Keratinocyte (primary cell): ENCODE data around the gene OR2T35. TPM values are rescaled to one million over a fixed set of nuclear protein-coding genes. Genes with fewer than 3 reads are reported as not detected.

Source experiments
- DNase-seq: peaks from one replicate; pipeline ENCODE4 v3.0.0-alpha.2; 2011; ENCODE audit warnings: low read depth, missing footprints, low spot score
- FAIRE-seq: peaks from 2 replicates; lab custom pipeline; 2011; peaks lifted over from hg19 to GRCh38; lab: Jason Lieb, UNC
- H2AFZ ChIP-seq: 2 replicates; pipeline ENCODE4 v1.6.0; 2012; ENCODE audit warnings: low read length, control low read depth, inconsistent platforms; ENCODE audit not compliant: control insufficient read depth
- H3K27ac ChIP-seq: 2 replicates; pipeline ENCODE4 v1.5.1; 2011; ENCODE audit warnings: low read length; ENCODE audit not compliant: control insufficient read depth, insufficient read depth
- H3K27me3 ChIP-seq: 3 replicates; pipeline ENCODE4 v1.6.0; 2011; ENCODE audit warnings: low read length; ENCODE audit not compliant: control insufficient read depth, insufficient read depth; ENCODE audit errors: extremely low read depth
- H3K36me3 ChIP-seq, 2 experiments: 2 replicates in 1 of 2; 3 replicates in 1 of 2; pipeline ENCODE4 v1.5.1; 2011; ENCODE audit warnings: low read length in 2 of 2, mild to moderate bottlenecking in 1 of 2; ENCODE audit not compliant: control insufficient read depth in 2 of 2, insufficient read depth in 2 of 2; ENCODE audit errors: extremely low read depth in 1 of 2
- H3K4me1 ChIP-seq: 3 replicates; pipeline ENCODE4 v1.5.1; 2011; ENCODE audit warnings: low read length; ENCODE audit not compliant: control insufficient read depth, insufficient read depth; ENCODE audit errors: extremely low read depth
- H3K4me2 ChIP-seq: 3 replicates; pipeline ENCODE4 v1.6.0; 2011; ENCODE audit warnings: low read depth, low read length; ENCODE audit not compliant: control insufficient read depth, insufficient read depth; ENCODE audit errors: extremely low read depth
- H3K4me3 ChIP-seq, 3 experiments: fragments of 200-600 bp in 1 of 3; sonication (generic) in 1 of 3; 2 replicates in 2 of 3; 3 replicates in 1 of 3; pipeline ENCODE4 v1.5.1; 2011 to 2016; ENCODE audit warnings: low read length in 3 of 3, mild to moderate bottlenecking in 3 of 3, control low read depth in 2 of 3, inconsistent platforms in 1 of 3, low read depth in 1 of 3, mixed read lengths in 1 of 3, mixed run types in 1 of 3, moderate library complexity in 1 of 3; ENCODE audit not compliant: control insufficient read depth in 2 of 3, insufficient read depth in 2 of 3; ENCODE audit errors: extremely low read depth in 1 of 3
- H3K79me2 ChIP-seq: 2 replicates; pipeline ENCODE4 v1.6.0; 2012; ENCODE audit warnings: low read length; ENCODE audit not compliant: control insufficient read depth, insufficient read depth
- H3K9ac ChIP-seq: 3 replicates; pipeline ENCODE4 v1.6.0; 2011; ENCODE audit warnings: low read length; ENCODE audit not compliant: control insufficient read depth, insufficient read depth; ENCODE audit errors: extremely low read depth
- H3K9me1 ChIP-seq: 3 replicates; pipeline ENCODE4 v1.6.0; 2011; ENCODE audit warnings: low read length; ENCODE audit not compliant: control insufficient read depth, insufficient read depth; ENCODE audit errors: extremely low read depth
- H3K9me3 ChIP-seq: 2 replicates; pipeline ENCODE4 v1.5.1; 2012; ENCODE audit warnings: low read depth, low read length; ENCODE audit not compliant: control insufficient read depth
- H4K20me1 ChIP-seq: 3 replicates; pipeline ENCODE4 v1.6.0; 2011; ENCODE audit warnings: low read length; ENCODE audit not compliant: control insufficient read depth, insufficient read depth; ENCODE audit errors: extremely low read depth
- EZH2 ChIP-seq: IDR thresholded peaks from one replicate; pipeline ENCODE4 v1.6.1; 2012; ENCODE audit warnings: inconsistent platforms, mild to moderate bottlenecking, low read length, moderate library complexity
- dilution Hi-C: fragments of 300-500 bp; cut with MboI; formaldehyde crosslinking; loops from one replicate; pipeline ENCODE4 v1.7.0; 2020; ENCODE audit warnings: low sequenced_read_pairs; ENCODE audit not compliant: extremely low pct_ligation_motif_present
- polyA plus RNA-seq, 5 experiments: library from polyadenylated mRNA; depleted of rRNA in 3 of 5; stranded (reverse) in 3 of 5; stranded (forward) in 1 of 5; unstranded in 1 of 5; fragments of >200 nt; gene quantifications; 1 replicate in 1 of 5; 2 replicates in 3 of 5; 3 replicates in 1 of 5; pipeline versions ENCODE4 v1.2.1 to v1.2.3, GENCODE V29; 2011 to 2012; ENCODE audit warnings: missing spikeins in 2 of 5, low read depth in 1 of 5, low replicate concordance in 1 of 5
- TF ChIP-seq, protein P1 (sequence below), 3 experiments: IDR thresholded peaks in 1 of 3; conservative IDR thresholded peaks in 1 of 3; optimal IDR thresholded peaks in 1 of 3; 2 replicates in 2 of 3; 3 replicates in 1 of 3; pipeline versions ENCODE3 to v1.5.1; 2011; ENCODE audit warnings: low read length in 3 of 3, mild to moderate bottlenecking in 3 of 3, moderate library complexity in 2 of 3, control low read depth in 1 of 3, inconsistent platforms in 1 of 3; ENCODE audit not compliant: insufficient read depth in 2 of 3; ENCODE audit errors: extremely low read depth in 1 of 3

OR2T35 gene
- polyA plus RNA-seq, 1 donor (not counting 4 experiments of a cell fraction or from before 2014, with no cell fraction given) = not detected

DNA sequence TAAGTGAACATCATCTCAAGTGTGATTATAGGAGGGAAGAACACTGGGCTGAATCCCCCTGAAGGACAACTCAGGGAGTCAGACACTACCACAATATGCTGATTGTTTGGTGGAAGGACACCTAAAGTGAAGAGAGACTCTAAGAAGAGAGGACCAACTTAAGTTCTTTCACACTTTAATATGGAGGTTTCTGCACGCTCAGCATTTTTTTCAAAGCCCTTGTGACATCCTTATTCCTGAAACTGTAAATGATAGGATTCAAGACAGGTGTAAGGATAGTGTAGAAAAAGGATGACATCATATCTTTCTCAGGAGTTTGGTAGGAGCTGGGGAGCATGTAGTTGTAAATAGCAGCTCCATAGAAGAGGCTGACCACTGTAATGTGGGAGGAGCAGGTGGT is 52.4 kb downstream of the OR2T35 start:
- H3K9me3 ChIP-seq = no peaks in the 10 kb centered on the region
- no peaks in the 10 kb centered on the region for H3K9me1 ChIP-seq
- no peaks in the 10 kb centered on the region for H3K4me1 ChIP-seq
- no peaks in the 10 kb centered on the region for H3K79me2 ChIP-seq
- H2AFZ ChIP-seq = no peak overlapping the region
- H3K4me2 ChIP-seq = no peak overlapping the region
- TF ChIP-seq EZH2 = no peak
- TF ChIP-seq, protein P1, sequence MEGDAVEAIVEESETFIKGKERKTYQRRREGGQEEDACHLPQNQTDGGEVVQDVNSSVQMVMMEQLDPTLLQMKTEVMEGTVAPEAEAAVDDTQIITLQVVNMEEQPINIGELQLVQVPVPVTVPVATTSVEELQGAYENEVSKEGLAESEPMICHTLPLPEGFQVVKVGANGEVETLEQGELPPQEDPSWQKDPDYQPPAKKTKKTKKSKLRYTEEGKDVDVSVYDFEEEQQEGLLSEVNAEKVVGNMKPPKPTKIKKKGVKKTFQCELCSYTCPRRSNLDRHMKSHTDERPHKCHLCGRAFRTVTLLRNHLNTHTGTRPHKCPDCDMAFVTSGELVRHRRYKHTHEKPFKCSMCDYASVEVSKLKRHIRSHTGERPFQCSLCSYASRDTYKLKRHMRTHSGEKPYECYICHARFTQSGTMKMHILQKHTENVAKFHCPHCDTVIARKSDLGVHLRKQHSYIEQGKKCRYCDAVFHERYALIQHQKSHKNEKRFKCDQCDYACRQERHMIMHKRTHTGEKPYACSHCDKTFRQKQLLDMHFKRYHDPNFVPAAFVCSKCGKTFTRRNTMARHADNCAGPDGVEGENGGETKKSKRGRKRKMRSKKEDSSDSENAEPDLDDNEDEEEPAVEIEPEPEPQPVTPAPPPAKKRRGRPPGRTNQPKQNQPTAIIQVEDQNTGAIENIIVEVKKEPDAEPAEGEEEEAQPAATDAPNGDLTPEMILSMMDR (optimal IDR thresholded peaks at IDR 0.05 in 1 of 3, IDR thresholded peaks at IDR 0.05 in 1 of 3, conservative IDR thresholded peaks at IDR 0.05 in 1 of 3; ENCODE audit: extremely low read depth in 1 of 3, insufficient read depth in 2 of 3, low read length in 3 of 3) = no peak
- H3K9ac ChIP-seq = no peak overlapping the region
- H3K27ac ChIP-seq = no peak overlapping the region
- DNase-seq (no peak), FAIRE-seq (no peak)
- no peak overlapping the region for H3K4me3 ChIP-seq
- no peaks in the 10 kb centered on the region for H4K20me1 ChIP-seq
- dilution Hi-C loops = no loop called here
- no peaks in the 10 kb centered on the region for H3K36me3 ChIP-seq
- no peaks in the 10 kb centered on the region for H3K27me3 ChIP-seq

DNA sequence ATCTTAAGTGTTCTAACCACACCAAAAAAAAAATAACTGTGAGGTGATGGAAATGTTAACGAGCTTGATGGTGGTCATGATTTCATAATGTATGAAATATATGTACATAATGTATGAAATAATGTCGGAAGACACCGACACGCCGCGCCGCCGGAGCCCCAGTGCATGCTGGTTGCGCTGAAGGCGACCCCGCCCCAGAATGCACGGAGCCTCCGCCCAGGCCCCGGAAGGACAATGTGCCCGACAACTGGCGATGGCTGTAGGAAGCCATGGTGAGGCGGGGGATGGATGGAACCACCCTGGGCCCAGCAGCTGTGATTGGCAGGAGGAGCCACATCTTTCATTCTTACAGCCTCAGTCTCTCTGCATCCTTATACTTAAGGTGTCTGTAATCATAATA is 55.0 kb downstream of the OR2T35 start:
- no peak for TF ChIP-seq EZH2
- no peak overlapping the region for H2AFZ ChIP-seq
- H3K27ac ChIP-seq = no peak overlapping the region
- no peaks in the 10 kb centered on the region for H3K4me1 ChIP-seq
- H3K27me3 ChIP-seq = no peaks in the 10 kb centered on the region
- dilution Hi-C loops = no loop called here
- H3K79me2 ChIP-seq = no peaks in the 10 kb centered on the region
- no peaks in the 10 kb centered on the region for H3K36me3 ChIP-seq
- H4K20me1 ChIP-seq = no peaks in the 10 kb centered on the region
- H3K4me3 ChIP-seq = no peak overlapping the region
- H3K9me3 ChIP-seq = no peaks in the 10 kb centered on the region
- no peak overlapping the region for H3K9ac ChIP-seq
- FAIRE-seq (no peak), DNase-seq (no peak)
- H3K4me2 ChIP-seq = no peak overlapping the region
- H3K9me1 ChIP-seq = no peaks in the 10 kb centered on the region

DNA sequence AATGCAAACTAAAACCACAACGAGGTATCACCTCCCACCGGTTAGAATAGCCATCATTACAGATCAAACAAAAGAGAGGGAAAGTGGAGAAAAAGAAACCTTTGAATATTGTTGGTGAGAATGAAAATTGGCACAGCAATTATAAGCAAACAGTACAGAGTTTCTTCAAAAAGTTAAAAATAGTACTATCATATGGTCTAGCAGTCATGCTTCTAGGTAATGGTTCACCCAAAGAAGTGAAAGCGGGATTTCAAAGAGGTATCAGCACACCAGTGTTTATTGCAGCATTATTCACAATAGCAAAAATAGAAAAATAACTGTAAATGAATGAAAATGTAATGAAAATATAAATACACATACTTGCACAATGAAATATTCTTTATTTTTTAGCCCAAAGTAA is 55.7 kb downstream of the OR2T35 start:
- Histone ChIP-seq H3K4me2 (no peak overlapping the region), H3K9me1 (no peaks in the 10 kb centered on the region), H3K27ac (no peak overlapping the region), H3K36me3 (no peaks in the 10 kb centered on the region), H3K27me3 (no peaks in the 10 kb centered on the region), H3K4me1 (no peaks in the 10 kb centered on the region), H3K79me2 (no peaks in the 10 kb centered on the region), H2AFZ (no peak overlapping the region), H3K9ac (no peak overlapping the region), H4K20me1 (no peaks in the 10 kb centered on the region), H3K9me3 (no peaks in the 10 kb centered on the region), H3K4me3 (no peak overlapping the region)
- no peak for FAIRE-seq
- no peak for TF ChIP-seq EZH2
- TF ChIP-seq, protein P1 (optimal IDR thresholded peaks at IDR 0.05 in 1 of 3, IDR thresholded peaks at IDR 0.05 in 1 of 3, conservative IDR thresholded peaks at IDR 0.05 in 1 of 3; ENCODE audit: extremely low read depth in 1 of 3, insufficient read depth in 2 of 3, low read length in 3 of 3) = no peak
- no peak for DNase-seq
- dilution Hi-C loops = no loop called here
